SK-N-SH (cell line): Measurements from ENCODE around the gene HIPK2. TPM values are rescaled to one million over a fixed set of nuclear protein-coding genes. Genes with fewer than 3 reads are reported as not detected.

Experiments
- CTCF ChIA-PET: fragments of 300-600, 350-600 bp; formaldehyde crosslinking; extraction: SDS; loops from one replicate; lab custom pipeline; 2021; lab: Yijun Ruan, JAX
- POLR2A ChIA-PET: fragments of 350-600 bp; sonication (Branson Sonifier 250); formaldehyde crosslinking; extraction: SDS; loops from one replicate; lab custom pipeline; 2020; ENCODE audit warnings: antibody characterized with exemption, inconsistent platforms; lab: Yijun Ruan, JAX
- DNase-seq: peaks from one replicate; pipeline ENCODE4 v3.0.0; 2012
- H2AFZ ChIP-seq: fragments of 200-600 bp; sonication (generic); 2 replicates; pipeline ENCODE4 v1.8.1; 2016; ENCODE audit warnings: antibody characterized with exemption, mild to moderate bottlenecking, low read depth
- H3F3A ChIP-seq: fragments of 200-600 bp; sonication (generic); replicated peaks from 2 replicates; pipeline ENCODE3; 2016; ENCODE audit warnings: antibody characterized with exemption, mild to moderate bottlenecking; ENCODE audit not compliant: insufficient read depth
- H3K27ac ChIP-seq, 2 experiments: fragments of 200-500 bp in 1 of 2; fragments of 200-600 bp in 1 of 2; sonication (Bioruptor generic) in 1 of 2; sonication (generic), shearing (Covaris generic) in 1 of 2; 2 replicates each; pipeline versions ENCODE4 v1.5.1 to v1.6.1; 2014 to 2016; ENCODE audit warnings: low read depth in 2 of 2, inconsistent platforms in 1 of 2, low read length in 1 of 2, mild to moderate bottlenecking in 1 of 2, mixed read lengths in 1 of 2
- H3K27me3 ChIP-seq: fragments of 200-600 bp; sonication (generic), shearing (Covaris generic); 2 replicates; pipeline ENCODE4 v1.6.1; 2016; ENCODE audit warnings: mixed run types; ENCODE audit not compliant: insufficient read depth
- H3K36me3 ChIP-seq, 2 experiments: fragments of 200-500 bp in 1 of 2; fragments of 200-600 bp in 1 of 2; sonication (Bioruptor generic) in 1 of 2; sonication (generic) in 1 of 2; replicated peaks in 1 of 2; 2 replicates each; pipeline versions ENCODE3 to v1.5.1; 2014 to 2016; ENCODE audit warnings: low read length in 1 of 2, mild to moderate bottlenecking in 1 of 2; ENCODE audit not compliant: insufficient read depth in 2 of 2, control insufficient read depth in 1 of 2
- H3K4me1 ChIP-seq, 2 experiments: fragments of 200-500 bp in 1 of 2; fragments of 200-600 bp in 1 of 2; sonication (Bioruptor generic) in 1 of 2; sonication (generic), shearing (Covaris generic) in 1 of 2; 2 replicates each; pipeline versions ENCODE4 v1.5.1 to v1.6.1; 2014 to 2016; ENCODE audit warnings: low read depth in 1 of 2, low read length in 1 of 2, mixed run types in 1 of 2; ENCODE audit not compliant: insufficient read depth in 2 of 2, control insufficient read depth in 1 of 2
- H3K4me2 ChIP-seq: fragments of 200-600 bp; sonication (generic), shearing (Covaris generic); 2 replicates; pipeline ENCODE4 v1.6.1; 2017; ENCODE audit warnings: mixed run types
- H3K4me3 ChIP-seq, 2 experiments: fragments of 200-500 bp in 1 of 2; fragments of 200-600 bp in 1 of 2; sonication (Bioruptor generic) in 1 of 2; sonication (generic), shearing (Covaris generic) in 1 of 2; 2 replicates each; pipeline versions ENCODE4 v1.5.1 to v1.8.1; 2014 to 2016; ENCODE audit warnings: low read depth in 2 of 2, inconsistent platforms in 1 of 2, low read length in 1 of 2, mild to moderate bottlenecking in 1 of 2, mixed read lengths in 1 of 2, moderate library complexity in 1 of 2
- H3K79me2 ChIP-seq: fragments of 200-600 bp; sonication (generic); 2 replicates; pipeline ENCODE4 v1.8.1; 2017; ENCODE audit warnings: mild to moderate bottlenecking; ENCODE audit not compliant: insufficient read depth
- H3K9ac ChIP-seq: fragments of 200-600 bp; sonication (generic); 2 replicates; pipeline ENCODE4 v1.6.1; 2017; ENCODE audit warnings: mixed run types
- H3K9me2 ChIP-seq: fragments of 200-600 bp; sonication (generic); 2 replicates; pipeline ENCODE4 v1.6.1; 2017; ENCODE audit warnings: mixed run types
- H3K9me3 ChIP-seq: fragments of 200-600 bp; sonication (generic); 2 replicates; pipeline ENCODE4 v1.6.1; 2017; ENCODE audit warnings: mixed run types, mild to moderate bottlenecking, moderate library complexity
- H4K20me1 ChIP-seq: fragments of 200-600 bp; sonication (generic); 2 replicates; pipeline ENCODE4 v1.6.1; 2017; ENCODE audit warnings: mild to moderate bottlenecking, mixed run types; ENCODE audit not compliant: insufficient read depth
- FOSL2 ChIP-seq: IDR thresholded peaks from 2 replicates; pipeline ENCODE4 v1.4.0; 2012; ENCODE audit warnings: low read depth, mild to moderate bottlenecking, moderate library complexity, borderline replicate concordance
- FOXJ3 ChIP-seq: sonication (generic); formaldehyde crosslinking; IDR thresholded peaks from 2 replicates; pipeline ENCODE4 v1.5.1; 2020; ENCODE audit warnings: mild to moderate bottlenecking, missing genetic modification reagents
- MEF2A ChIP-seq: IDR thresholded peaks from 2 replicates; pipeline ENCODE4 v1.4.0; 2012; ENCODE audit warnings: low read depth, borderline replicate concordance
- NRF1 ChIP-seq: IDR thresholded peaks from 2 replicates; pipeline ENCODE4 v1.6.1; 2012; ENCODE audit warnings: low read depth, mild to moderate bottlenecking, low read length
- RFX5 ChIP-seq: IDR thresholded peaks from 2 replicates; pipeline ENCODE4 v1.6.1; 2012; ENCODE audit warnings: mild to moderate bottlenecking, improper control_type of control experiment, low read length
- SIN3A ChIP-seq: IDR thresholded peaks from 2 replicates; pipeline ENCODE4 v1.6.1; 2012; ENCODE audit warnings: low read depth, mild to moderate bottlenecking, low read length, moderate library complexity, borderline replicate concordance
- TAF1 ChIP-seq: IDR thresholded peaks from 2 replicates; pipeline ENCODE4 v1.6.1; 2012; ENCODE audit warnings: low read depth, mild to moderate bottlenecking, low read length, moderate library complexity, borderline replicate concordance
- TEAD4 ChIP-seq: IDR thresholded peaks from 2 replicates; pipeline ENCODE4 v1.4.0; 2012; ENCODE audit warnings: mild to moderate bottlenecking, borderline replicate concordance; ENCODE audit not compliant: insufficient read depth
- WGBS: methylation state at CpG from one replicate; pipeline ENCODE4 v1.1.6; 2017; ENCODE audit warnings: low lambda C conversion rate; 5-methylcytosine and 5-hydroxymethylcytosine counted together
- polyA plus RNA-seq, 3 experiments: library from polyadenylated mRNA; depleted of rRNA; stranded (reverse); fragments of >200 nt; gene quantifications; 2 replicates each; pipeline ENCODE4 v1.2.3, GENCODE V29; 2012
- TF ChIP-seq, protein P1 (sequence below): IDR thresholded peaks from 2 replicates; pipeline ENCODE4 v1.6.1; 2012; ENCODE audit warnings: mild to moderate bottlenecking, low read depth, low read length, moderate library complexity

The HIPK2 gene
- polyA plus RNA-seq, 1 of the 3 experiments (the other 2 are of a cell fraction), result 14.2 TPM

DNA sequence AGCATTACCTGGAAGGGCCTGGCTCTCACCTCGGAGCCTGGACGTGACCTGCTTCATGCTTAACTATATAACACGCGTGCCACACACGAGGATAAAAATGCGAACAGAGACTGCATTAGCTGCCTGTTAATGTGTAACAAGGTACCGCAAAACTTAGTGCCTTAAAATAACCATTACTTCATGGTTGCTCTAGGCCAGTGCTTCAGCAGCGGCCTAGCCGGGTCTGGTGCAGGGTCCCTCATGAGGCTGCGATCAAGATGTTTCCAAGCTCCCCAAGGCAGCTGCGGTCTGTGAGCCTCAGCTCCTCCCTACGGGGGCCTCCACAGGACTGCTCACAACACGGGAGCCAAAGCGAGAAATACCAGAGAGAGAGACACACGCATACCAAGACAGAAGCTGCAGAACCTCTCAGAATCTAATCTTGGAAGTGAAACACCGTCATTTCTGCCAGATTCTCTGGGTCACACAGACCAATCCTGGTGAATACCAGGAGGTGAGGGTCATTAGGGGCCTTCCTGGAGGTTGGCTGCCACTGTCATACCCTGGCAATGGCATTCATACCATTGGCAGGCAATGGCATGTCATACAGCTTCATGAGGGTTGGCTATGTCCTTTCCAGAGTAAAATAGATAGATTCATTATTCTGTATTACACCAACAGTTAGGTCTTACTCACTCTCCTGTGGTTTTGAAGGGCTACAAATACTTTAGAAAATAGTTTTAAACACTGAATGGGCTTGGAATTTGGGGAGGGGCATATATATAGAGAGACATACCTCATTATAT is 94.5 kb downstream of the HIPK2 start:
- no peak for DNase-seq
- no peak overlapping the region for H3K4me3 ChIP-seq
- no peaks in the 10 kb centered on the region for H3K27me3 ChIP-seq
- peak overlapping the region; percentile 61 for H3K4me2 ChIP-seq
- 95% methylated on average over 16 of the region's 16 CpGs for WGBS
- peaks cover 5% of the 10 kb centered on the region; the same call in 1 of the 2 replicates for H4K20me1 ChIP-seq
- POLR2A ChIA-PET, result no interaction called here
- H2AFZ ChIP-seq, result no peak overlapping the region
- CTCF ChIA-PET, result interaction anchor here (0.9 to 1.6 kb wide), 6 partner anchors 9 to 319 kb away, joined by 3 to 5 read pairs (median 4); no protein-coding TSS in a partner anchor
- peak overlapping the region in 1 of 2 experiments; percentile 84; a peak in 2 of 4 replicates for H3K27ac ChIP-seq
- no peaks in the 10 kb centered on the region for H3K9me3 ChIP-seq
- H3K9me2 ChIP-seq, result no peaks in the 10 kb centered on the region
- peaks cover 38% of the 10 kb centered on the region for H3F3A ChIP-seq
- peaks cover 6 to 46% of the 10 kb centered on the region in 2 experiments; a peak in 3 of 4 replicates for H3K4me1 ChIP-seq
- H3K36me3 ChIP-seq, result peaks cover 0 to 30% of the 10 kb centered on the region in 2 experiments
- TF ChIP-seq TEAD4, result no peak
- no peak for TF ChIP-seq TAF1
- no peak for TF ChIP-seq NRF1
- TF ChIP-seq, protein P1, sequence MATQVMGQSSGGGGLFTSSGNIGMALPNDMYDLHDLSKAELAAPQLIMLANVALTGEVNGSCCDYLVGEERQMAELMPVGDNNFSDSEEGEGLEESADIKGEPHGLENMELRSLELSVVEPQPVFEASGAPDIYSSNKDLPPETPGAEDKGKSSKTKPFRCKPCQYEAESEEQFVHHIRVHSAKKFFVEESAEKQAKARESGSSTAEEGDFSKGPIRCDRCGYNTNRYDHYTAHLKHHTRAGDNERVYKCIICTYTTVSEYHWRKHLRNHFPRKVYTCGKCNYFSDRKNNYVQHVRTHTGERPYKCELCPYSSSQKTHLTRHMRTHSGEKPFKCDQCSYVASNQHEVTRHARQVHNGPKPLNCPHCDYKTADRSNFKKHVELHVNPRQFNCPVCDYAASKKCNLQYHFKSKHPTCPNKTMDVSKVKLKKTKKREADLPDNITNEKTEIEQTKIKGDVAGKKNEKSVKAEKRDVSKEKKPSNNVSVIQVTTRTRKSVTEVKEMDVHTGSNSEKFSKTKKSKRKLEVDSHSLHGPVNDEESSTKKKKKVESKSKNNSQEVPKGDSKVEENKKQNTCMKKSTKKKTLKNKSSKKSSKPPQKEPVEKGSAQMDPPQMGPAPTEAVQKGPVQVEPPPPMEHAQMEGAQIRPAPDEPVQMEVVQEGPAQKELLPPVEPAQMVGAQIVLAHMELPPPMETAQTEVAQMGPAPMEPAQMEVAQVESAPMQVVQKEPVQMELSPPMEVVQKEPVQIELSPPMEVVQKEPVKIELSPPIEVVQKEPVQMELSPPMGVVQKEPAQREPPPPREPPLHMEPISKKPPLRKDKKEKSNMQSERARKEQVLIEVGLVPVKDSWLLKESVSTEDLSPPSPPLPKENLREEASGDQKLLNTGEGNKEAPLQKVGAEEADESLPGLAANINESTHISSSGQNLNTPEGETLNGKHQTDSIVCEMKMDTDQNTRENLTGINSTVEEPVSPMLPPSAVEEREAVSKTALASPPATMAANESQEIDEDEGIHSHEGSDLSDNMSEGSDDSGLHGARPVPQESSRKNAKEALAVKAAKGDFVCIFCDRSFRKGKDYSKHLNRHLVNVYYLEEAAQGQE, result no peak
- no peak for TF ChIP-seq RFX5
- TF ChIP-seq MEF2A, result no peak
- no peak for TF ChIP-seq SIN3A
- TF ChIP-seq, all 33 proteins: peak for 0
- Histone ChIP-seq H3K79me2 (peaks cover 80% of the 10 kb centered on the region), H3K9ac (no peak overlapping the region)

DNA sequence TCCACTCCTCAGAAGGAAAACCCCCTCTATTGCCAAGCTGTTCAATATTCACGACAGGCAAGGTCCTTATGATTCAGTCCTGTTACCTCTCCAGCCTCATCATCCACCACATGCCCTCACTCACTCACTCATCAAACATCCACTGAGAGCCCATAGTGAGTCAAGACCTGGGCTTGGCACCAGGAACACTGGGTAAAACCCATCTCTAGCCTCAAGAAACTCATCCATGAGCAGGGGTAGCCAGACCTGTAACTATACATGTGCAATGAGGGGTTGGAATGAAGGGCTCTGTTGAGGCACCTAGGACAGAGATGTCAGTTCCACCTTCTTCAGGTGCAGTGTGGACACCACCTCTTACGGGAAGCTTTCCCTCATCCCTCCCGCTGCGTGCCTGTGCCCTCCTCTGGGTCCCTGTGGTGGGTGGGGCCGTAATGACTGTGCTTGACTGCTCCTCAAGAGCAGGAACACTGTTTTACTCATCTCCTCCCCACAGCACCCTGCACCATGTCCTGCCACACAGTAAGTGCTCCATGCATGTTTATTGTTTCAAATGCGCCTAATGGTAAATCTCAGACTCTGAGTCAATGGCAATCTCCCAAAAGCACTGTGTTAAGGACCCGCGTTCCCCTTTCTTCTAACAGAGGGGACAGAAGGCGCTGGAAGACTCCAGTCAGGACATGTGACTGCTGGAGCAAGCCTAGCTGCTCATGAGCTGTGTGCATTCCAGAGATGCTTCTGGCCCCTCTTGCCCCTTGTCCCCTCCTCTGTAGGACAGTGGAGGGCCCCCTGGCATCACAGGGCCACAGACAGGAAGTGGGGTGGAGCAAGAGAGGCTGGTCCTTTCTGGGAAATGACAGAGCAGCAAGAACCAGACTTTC is 95.4 kb downstream of the HIPK2 start:
- peaks cover 38% of the 10 kb centered on the region for H3F3A ChIP-seq
- H4K20me1 ChIP-seq, result peaks cover 5% of the 10 kb centered on the region; the same call in 1 of the 2 replicates
- no peaks in the 10 kb centered on the region for H3K27me3 ChIP-seq
- H3K9me3 ChIP-seq, result no peaks in the 10 kb centered on the region
- 75% methylated on average over 9 of the region's 9 CpGs for WGBS
- no peaks in the 10 kb centered on the region for H3K9me2 ChIP-seq
- H2AFZ ChIP-seq, result no peak overlapping the region
- ChIA-PET CTCF (interaction anchor here (0.9 to 1.6 kb wide), 7 partner anchors 8 to 320 kb away, joined by 3 to 5 read pairs (median 4); no protein-coding TSS in a partner anchor), POLR2A (no interaction called here)
- peaks cover 85% of the 10 kb centered on the region for H3K79me2 ChIP-seq
- peak overlapping the region in 1 of 2 experiments; percentile 84; a peak in 2 of 4 replicates for H3K27ac ChIP-seq
- H3K4me1 ChIP-seq, result peaks cover 6 to 46% of the 10 kb centered on the region in 2 experiments; a peak in 3 of 4 replicates
- H3K36me3 ChIP-seq, result peaks cover 0 to 32% of the 10 kb centered on the region in 2 experiments
- H3K9ac ChIP-seq, result no peak overlapping the region
- no peak for TF ChIP-seq FOXJ3 (CRISPR knock-in tag)
- peak; percentile 56; the same call in 1 of the 2 replicates for TF ChIP-seq FOSL2
- TF ChIP-seq, all 33 proteins: peak for 1
- no peak for DNase-seq
- no peak overlapping the region for H3K4me3 ChIP-seq
- peak overlapping the region; percentile 61 for H3K4me2 ChIP-seq
